Activated naive CD8-positive, alpha-beta T cell treated with anti-CD3 and anti-CD28 coated beads for 36 hours (primary cell): ENCODE results near the gene AURKAIP1. TPM values are rescaled to one million over a fixed set of nuclear protein-coding genes. Genes with fewer than 3 reads are reported as not detected.
A peak's percentile ranks its signal among the peaks of the same experiment; 100 is the strongest.
"Not testable (repeated sequence)": the region's sequence is repeated elsewhere in the genome, so short reads cannot be mapped to it uniquely, and the experiment has no call there.

Experiments
- DNase-seq: peaks from one replicate; pipeline ENCODE4 v3.0.0; 2021
- H3K27ac Mint-ChIP-seq: one replicate; pipeline ENCODE4 v1.8.0; 2022; ENCODE audit warnings: mild to moderate bottlenecking, moderate library complexity, mixed read lengths
- H3K27me3 Mint-ChIP-seq: one replicate; pipeline ENCODE4 v1.8.0; 2022; ENCODE audit warnings: mild to moderate bottlenecking, mixed read lengths
- H3K36me3 Mint-ChIP-seq: one replicate; pipeline ENCODE4 v1.8.0; 2021; ENCODE audit warnings: mild to moderate bottlenecking, mixed read lengths
- H3K4me1 Mint-ChIP-seq: one replicate; pipeline ENCODE4 v1.8.0; 2021; ENCODE audit warnings: mixed read lengths
- H3K4me3 Mint-ChIP-seq: one replicate; pipeline ENCODE4 v1.8.0; 2022; ENCODE audit warnings: mild to moderate bottlenecking, moderate library complexity, mixed read lengths
- H3K9me3 Mint-ChIP-seq: one replicate; pipeline ENCODE4 v1.8.0; 2022; ENCODE audit warnings: mixed read lengths
- total RNA-seq, 2 experiments: library from RNA; stranded (reverse); gene quantifications; one replicate each; pipeline ENCODE4 v1.2.3, GENCODE V29; 2021

Gene AURKAIP1
- total RNA-seq, 2 experiments from 2014 or later, result 143 to 144 TPM

DNA sequence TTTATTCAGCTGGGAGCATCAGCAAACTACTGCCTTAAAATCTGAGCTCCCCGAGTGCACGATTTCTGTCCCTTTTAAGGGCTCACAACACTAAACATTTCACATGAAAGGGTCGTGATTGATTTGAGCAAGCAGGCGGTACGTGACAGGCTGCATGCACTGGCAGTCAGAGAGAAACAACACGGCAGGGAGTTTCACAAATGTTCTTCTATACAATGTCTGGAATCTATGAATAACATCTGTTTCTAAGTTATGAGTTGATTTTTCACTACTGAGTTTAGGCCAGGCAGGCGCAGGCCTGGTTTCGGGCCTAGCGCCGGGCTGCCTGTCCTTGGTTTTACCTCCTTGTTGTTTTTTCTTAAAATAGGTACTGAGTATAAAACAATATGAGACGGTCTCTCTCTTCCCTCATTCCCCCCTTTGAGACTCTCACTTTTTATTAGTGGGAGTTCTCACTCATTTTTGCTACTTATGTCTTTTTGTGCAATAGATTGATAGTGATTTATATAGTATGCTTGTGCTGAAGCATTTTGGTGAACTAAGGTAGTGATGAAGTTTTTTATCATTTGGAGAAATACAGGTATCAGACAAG, 37.4 kb upstream of the AURKAIP1 start:
- not testable (repeated sequence) for DNase-seq, H3K27me3 Mint-ChIP-seq, H3K9me3 Mint-ChIP-seq, H3K4me3 Mint-ChIP-seq
- H3K4me1 Mint-ChIP-seq, result peaks cover 20% of the 10 kb centered on the region
- H3K36me3 Mint-ChIP-seq, result peaks cover 19% of the 10 kb centered on the region
- peak overlapping the region; percentile 22 for H3K27ac Mint-ChIP-seq

DNA sequence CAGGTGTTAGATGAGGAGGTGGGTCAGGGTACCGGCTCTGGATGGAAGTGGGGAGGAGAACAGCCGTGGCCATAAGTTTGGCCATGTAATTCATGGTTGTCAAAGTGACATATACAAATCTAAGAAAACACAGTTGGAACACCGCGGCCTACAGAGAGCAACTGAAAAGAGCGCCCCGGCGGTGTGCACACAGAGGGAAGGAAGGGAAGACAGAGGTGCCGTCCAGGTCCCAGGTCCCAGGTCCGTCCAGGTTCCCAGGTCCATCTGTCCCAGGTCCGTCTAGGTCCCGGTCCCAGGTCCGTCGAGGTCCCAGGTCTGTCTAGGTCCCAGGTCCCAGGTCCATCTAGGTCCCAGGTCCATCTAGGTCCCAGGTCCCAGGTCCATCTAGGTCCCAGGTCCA, 36.6 kb upstream of the AURKAIP1 start:
- Mint-ChIP-seq H3K36me3 (peaks cover 22% of the 10 kb centered on the region), H3K9me3 (no peaks in the 10 kb centered on the region), H3K27ac (no peak overlapping the region), H3K4me1 (peaks cover 20% of the 10 kb centered on the region), H3K4me3 (no peak overlapping the region), H3K27me3 (no peaks in the 10 kb centered on the region)
- no peak for DNase-seq

DNA sequence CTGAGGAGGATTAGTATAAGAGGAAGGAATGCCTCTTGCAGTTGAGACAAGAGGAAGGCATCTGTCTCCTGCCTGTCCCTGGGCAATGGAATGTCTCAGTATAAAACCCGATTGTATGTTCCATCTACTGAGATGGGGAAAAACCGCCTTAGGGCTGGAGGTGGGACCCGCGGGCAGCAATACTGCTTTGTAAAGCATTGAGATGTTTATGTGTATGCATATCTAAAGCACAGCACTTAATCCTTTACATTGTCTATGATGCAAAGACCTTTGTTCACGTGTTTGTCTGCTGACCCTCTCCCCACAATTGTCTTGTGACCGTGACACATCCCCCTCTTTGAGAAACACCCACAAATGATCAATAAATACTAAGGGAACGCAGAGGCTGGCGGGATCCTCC, 35.2 kb upstream of the AURKAIP1 start:
- Mint-ChIP-seq H3K4me1 (peaks cover 28% of the 10 kb centered on the region), H3K27ac (peak overlapping the region; percentile 56), H3K36me3 (peaks cover 35% of the 10 kb centered on the region)
- not testable (repeated sequence) for DNase-seq, H3K9me3 Mint-ChIP-seq, H3K27me3 Mint-ChIP-seq, H3K4me3 Mint-ChIP-seq

DNA sequence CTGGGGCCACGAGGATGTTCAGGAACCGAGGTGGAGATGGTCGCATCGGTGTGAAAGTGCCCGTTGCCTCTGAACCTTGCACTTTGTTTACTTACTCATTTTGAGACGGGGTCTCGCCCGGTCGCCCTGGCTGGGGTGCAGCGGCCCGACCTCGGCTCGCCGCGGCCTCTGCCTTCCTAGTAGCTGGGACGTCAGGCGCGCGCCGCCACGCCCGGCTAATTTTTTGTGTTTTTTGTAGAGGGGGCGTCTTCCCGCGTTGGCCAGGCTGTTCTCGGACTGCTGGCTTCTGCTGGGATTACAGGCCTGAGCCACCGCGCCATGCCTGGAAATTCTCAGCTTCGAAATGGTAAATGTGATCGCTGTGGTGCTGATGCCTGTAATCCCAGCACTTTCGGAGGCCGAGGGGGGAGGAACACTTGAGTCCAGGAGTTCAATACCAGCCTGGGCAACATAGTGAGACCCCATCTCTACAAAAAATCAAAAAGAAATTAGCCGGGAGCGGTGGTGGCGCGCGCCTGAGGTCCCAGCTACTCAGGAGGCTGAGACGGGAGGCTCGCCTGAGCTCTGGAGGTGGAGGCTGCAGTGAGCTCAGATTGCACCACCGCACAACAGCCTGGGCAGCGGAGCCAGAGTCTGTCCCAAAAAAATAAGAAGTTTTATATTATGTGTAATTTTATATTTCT, 32.8 kb upstream of the AURKAIP1 start:
- H3K27me3 Mint-ChIP-seq, result no peaks in the 10 kb centered on the region
- H3K27ac Mint-ChIP-seq, result peak overlapping the region; percentile 87

DNA sequence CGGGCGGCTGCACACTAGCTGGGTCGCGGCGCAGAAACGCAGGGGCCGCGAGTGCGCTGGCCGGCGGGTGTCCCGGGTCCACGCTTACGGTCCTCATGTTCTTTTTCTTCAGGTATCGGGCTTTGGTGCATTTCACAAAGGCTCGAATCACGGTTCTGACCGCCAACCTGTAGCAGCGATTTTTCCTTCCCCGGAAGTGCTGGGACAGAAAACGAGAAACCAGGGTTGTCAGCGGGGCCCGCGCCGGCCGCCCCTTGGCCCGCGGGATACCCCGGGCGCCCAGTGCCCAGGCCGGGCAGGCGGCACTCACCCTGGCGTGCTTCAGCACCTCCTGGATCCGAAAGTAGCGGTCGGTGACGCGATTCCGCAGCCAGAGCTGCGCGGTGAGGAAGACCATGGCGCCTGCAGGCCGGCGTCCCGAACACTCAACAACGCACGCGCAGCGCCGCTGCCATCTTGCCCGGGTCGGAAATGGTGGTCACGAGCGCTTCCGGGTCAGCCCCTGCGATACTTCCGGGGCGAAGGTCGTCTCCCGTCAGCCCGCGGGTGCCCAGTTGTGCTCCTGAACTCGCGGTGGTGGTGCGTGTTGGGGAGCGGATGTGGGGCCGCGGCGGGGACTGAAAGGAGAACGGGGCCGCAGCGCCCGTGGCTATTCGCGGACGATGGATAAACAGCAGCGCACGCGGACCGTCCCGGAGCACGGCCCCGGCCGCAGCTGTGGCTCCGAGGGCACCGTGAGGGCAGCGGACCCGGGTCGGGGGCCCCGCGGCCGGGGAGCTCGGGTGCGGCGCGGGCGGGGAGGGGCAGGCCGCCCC, 32.0 kb upstream of the AURKAIP1 start, which contains the start of gene MRPL20:
MRPL20 (minus strand) TSS at position 473 of the 815 bp plus-strand sequence; CDS start at position 397, 76 bp downstream.
- H3K4me3 Mint-ChIP-seq, result peak within 1 kb of the TSS; percentile 95
- H3K36me3 Mint-ChIP-seq, result peaks cover 53% of the 10 kb centered on the region
- no peaks in the 10 kb centered on the region for H3K27me3 Mint-ChIP-seq
- no peaks in the 10 kb centered on the region for H3K9me3 Mint-ChIP-seq
- DNase-seq, result peak; percentile 97
- peaks cover 40% of the 10 kb centered on the region for H3K4me1 Mint-ChIP-seq
- peak within 1 kb of the TSS; percentile 92 for H3K27ac Mint-ChIP-seq

More for the DNA sequence above, 32.8 kb upstream of the AURKAIP1 start:
- Mint-ChIP-seq H3K36me3 (peaks cover 48% of the 10 kb centered on the region), H3K4me1 (peaks cover 36% of the 10 kb centered on the region), H3K9me3 (no peaks in the 10 kb centered on the region), H3K4me3 (peak overlapping the region; percentile 91)
- DNase-seq, result peak; percentile 42

DNA sequence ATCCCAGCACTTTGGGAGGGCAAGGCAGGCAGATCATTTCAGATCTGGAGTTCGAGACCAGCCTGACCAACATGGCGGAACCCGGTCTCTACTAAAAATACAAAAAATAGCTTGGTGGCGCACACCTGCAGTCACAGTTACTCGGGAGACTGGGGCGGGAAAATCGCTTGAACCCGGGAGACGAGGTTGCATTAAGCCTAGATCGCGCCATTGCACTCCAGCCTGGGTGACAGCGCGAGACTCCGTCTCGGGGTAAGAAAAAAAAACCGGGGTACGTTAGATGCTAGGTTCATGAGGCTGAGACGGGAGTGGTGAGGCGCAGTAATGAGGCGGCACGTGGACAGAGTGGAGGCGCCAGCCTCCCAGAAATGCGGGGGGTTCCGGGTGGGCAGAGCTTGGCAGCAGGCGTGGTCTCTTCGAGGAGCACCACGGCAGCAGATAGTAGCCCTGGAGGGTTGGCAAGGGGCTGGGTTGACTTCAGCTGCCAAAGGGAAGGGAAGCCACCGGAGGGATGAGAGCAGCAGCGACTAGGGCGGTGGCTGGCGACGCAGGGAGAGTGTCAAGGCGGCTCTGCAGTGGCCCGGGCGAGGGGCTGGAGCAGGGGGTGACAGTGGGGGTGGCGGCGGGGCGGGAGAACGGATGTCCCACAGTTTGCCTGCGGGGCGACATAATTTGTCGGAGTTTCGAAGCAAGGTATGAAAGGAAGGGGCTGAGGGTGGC, 31.3 kb upstream of the AURKAIP1 start:
- DNase-seq, result peak; percentile 38
- Mint-ChIP-seq H3K27ac (peak overlapping the region; percentile 92), H3K4me1 (peaks cover 42% of the 10 kb centered on the region), H3K9me3 (no peaks in the 10 kb centered on the region), H3K36me3 (peaks cover 56% of the 10 kb centered on the region), H3K4me3 (peak overlapping the region; percentile 95), H3K27me3 (no peaks in the 10 kb centered on the region)

DNA sequence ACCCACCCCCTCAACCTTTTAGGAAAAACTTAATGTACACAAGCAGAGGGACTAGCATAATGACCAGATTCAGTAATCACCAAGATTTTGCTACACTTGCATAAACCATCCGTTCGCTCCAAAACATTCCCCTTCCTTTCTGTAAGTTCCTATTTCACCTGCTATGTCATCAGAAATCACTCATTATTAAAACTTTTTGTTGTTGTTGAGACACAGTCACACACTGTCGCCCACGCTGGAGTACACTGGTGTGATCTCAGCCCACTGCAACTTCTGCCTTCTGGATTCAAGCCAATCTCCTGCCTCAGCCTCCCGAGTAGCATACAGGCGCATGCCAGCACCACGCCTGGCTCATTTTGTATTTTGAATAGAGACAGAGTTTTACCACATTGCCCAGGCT, 28.6 kb upstream of the AURKAIP1 start:
- DNase-seq, result no peak
- Mint-ChIP-seq H3K27ac (peak overlapping the region; percentile 18), H3K9me3 (no peaks in the 10 kb centered on the region), H3K4me3 (no peak overlapping the region), H3K27me3 (no peaks in the 10 kb centered on the region), H3K36me3 (peaks cover 65% of the 10 kb centered on the region), H3K4me1 (peaks cover 41% of the 10 kb centered on the region)

DNA sequence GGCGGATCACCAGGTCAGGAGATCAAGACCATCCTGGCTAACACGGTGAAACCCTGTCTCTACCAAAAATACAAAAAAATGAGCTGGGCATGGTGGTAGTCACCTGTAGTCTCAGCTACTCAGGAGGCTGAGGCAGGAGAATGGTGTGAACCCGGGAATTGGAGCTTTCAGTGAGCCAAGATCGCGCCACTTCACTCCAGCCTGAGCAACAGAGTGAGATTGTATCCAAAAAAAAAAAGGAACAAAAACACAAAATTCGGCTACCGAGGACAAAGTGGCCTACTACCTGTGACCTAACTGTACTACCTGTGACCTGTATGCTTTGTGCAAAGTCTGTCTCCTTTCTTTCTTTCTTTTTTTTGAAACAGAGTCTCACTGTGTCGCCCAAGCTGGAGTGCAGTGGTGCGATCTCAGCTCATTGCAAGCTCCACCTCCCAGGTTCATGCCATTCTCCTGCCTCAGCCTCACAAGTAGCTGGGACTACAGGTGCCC, 27.9 kb upstream of the AURKAIP1 start:
- Mint-ChIP-seq H3K4me1 (peaks cover 40% of the 10 kb centered on the region), H3K27ac (peak overlapping the region; percentile 52), H3K36me3 (peaks cover 65% of the 10 kb centered on the region)
- DNase-seq, H3K9me3 Mint-ChIP-seq, H3K27me3 Mint-ChIP-seq, H3K4me3 Mint-ChIP-seq: not testable (repeated sequence)

DNA sequence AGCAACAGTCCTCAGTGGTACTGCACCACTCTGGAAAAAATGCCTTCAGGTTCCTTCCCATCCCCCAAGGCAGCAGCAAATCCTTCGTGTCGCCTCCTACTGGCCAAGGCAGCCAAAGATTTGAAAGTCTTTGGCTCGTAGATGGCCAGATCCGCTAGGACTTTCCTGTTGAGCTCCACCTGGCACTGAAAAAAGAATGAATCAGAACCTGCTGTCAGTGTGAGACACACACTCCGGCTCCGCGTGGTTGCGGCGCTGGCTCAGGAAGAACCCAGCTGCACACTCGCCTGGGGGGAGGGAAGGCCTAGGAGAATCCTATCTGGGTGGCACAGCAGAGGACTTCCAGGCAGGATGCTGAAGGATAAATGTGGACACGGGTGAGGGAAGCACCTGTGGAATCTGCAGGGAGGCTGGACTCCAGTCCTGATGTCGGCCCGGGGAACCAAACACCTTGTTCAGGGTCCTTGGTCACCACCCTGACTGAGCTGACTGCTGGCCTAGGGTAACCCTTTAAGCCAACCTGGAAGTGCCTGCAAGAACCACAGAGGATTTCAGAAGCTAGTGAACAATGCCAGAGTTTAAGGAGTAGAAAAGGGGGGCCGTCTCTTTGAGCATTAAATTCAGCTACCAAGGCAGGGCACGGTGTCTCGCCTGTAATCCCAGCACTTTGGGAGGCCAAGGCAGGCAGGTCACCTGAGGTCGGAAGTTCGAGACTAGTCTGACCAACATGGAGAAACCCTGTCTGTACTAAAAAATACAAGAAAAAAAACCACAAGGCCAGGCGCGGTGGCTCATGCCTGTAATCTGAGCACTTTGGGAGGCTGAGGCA, 27.3 kb upstream of the AURKAIP1 start:
- H3K36me3 Mint-ChIP-seq, result peaks cover 68% of the 10 kb centered on the region
- DNase-seq, result peak; percentile 46
- H3K9me3 Mint-ChIP-seq, result no peaks in the 10 kb centered on the region
- H3K27me3 Mint-ChIP-seq, result no peaks in the 10 kb centered on the region
- peaks cover 47% of the 10 kb centered on the region for H3K4me1 Mint-ChIP-seq
- no peak overlapping the region for H3K4me3 Mint-ChIP-seq
- H3K27ac Mint-ChIP-seq, result peak overlapping the region; percentile 52

DNA sequence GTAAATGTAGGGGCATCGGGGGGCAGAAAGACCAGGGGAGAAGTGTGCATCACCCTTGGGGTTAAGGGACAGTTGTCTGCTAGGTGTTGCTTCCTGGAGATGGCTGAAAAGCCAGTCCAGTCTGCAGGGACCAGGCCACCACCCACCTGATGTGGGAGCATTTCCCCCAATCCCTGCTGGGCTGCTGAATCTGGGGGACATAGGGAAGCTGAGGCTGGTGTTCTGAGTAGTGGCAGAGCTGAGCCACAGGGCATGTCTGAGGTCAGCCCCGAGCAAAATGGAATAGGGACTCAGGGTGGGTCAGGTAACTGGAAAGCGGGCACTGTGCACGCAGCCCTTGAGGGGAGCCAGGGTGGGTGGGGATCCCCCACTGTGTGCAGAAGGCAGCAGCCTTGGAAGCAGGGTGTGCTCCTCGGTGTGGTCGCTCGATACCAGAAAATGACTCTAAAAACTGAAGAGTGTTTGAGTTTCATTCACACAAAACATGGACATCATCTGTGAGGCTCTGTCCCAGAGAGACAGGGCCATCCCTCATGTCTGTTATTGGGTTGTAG, 26.5 kb upstream of the AURKAIP1 start:
- H3K4me3 Mint-ChIP-seq, result peak overlapping the region; percentile 94
- H3K27me3 Mint-ChIP-seq, result no peaks in the 10 kb centered on the region
- no peak for DNase-seq
- H3K4me1 Mint-ChIP-seq, result peaks cover 46% of the 10 kb centered on the region
- H3K9me3 Mint-ChIP-seq, result no peaks in the 10 kb centered on the region
- H3K27ac Mint-ChIP-seq, result peak overlapping the region; percentile 90
- peaks cover 64% of the 10 kb centered on the region for H3K36me3 Mint-ChIP-seq

DNA sequence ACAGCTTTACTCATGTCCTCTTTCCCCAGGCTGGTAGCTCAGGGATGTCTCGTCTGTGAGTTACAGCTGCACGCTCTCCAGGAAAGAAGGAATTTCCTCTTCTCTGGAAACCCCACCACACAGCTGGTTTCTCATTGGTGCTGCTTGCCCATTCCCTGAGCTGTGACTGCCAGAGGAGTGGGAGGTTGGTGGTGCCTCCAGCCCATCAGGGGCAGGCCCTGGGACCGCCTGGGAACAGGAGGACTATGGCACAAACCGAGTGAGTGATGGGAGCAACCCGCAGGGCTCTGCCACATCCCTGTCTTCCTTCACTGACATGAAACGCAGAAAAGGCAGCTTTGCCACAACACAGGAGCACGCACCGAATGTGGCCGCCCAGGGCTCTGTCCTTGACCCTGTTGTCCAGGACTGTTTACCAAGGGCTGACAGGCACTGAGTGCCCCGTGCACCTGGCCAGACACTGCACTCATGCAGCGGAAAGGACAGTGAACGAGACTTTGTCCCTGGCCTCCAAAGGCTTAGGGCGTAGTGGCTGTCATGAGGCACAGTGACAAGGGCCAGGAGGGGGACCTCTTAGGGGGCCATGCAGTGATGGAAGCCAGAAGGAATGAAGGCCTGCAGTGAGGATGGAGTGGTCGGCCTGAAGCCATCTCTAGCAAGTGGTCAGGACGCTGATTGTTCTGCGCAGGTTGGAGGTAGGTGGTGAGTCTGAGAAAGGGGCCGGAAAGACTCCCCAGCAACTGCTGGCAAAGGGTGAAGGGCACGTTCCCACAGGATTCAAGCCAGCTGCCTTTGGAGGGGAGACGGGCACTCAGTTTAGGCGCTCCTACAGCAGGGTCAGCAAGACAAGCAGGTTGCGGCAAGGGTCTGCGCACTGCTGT, 25.8 kb upstream of the AURKAIP1 start:
- peak overlapping the region; percentile 90 for H3K27ac Mint-ChIP-seq
- peaks cover 44% of the 10 kb centered on the region for H3K4me1 Mint-ChIP-seq
- no peaks in the 10 kb centered on the region for H3K27me3 Mint-ChIP-seq
- peak overlapping the region; percentile 94 for H3K4me3 Mint-ChIP-seq
- no peaks in the 10 kb centered on the region for H3K9me3 Mint-ChIP-seq
- DNase-seq, result no peak
- H3K36me3 Mint-ChIP-seq, result peaks cover 57% of the 10 kb centered on the region

DNA sequence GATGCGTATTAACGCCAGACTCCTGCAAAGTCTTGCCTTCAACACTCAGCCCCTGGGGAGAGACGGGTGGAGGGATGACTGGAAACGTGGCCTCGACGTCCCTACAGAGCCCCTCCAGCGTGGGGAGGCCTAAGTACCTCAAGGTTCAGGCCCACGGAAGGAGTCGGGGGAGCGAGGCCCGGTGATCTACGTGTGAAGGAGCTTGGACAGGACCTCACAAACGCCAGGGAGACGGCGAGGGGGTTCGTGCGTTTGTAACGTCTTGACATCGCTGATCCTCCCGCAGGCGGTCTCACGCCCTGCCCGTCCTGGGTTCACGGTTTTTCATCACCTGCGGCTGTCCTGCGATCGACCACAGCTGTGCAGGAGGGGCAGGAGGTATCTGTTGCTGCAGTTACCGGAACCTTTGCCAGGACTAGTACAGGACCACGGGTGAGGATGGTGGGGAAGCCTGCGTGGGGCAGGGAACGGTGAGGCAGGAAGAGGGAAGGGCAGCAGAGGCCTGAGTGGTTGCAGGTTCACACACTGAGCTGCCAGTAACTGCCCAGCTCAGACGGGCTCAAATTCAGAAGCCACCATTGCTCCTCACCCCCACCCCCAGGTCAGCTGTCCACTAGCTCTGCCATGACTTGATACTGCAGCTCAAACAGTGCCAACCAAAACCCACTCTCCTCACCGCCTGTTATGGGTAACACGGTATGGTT, 25.0 kb upstream of the AURKAIP1 start:
- Mint-ChIP-seq H3K27me3 (no peaks in the 10 kb centered on the region), H3K27ac (peak overlapping the region; percentile 90), H3K9me3 (no peaks in the 10 kb centered on the region), H3K4me3 (peak overlapping the region; percentile 94), H3K36me3 (peaks cover 56% of the 10 kb centered on the region), H3K4me1 (peaks cover 42% of the 10 kb centered on the region)
- no peak for DNase-seq
